Activated T-helper 2 cell treated with anti-CD3 and anti-CD28 coated beads, Interferon-gamma antibody, Interleukin-2, Interleukin-4, amounts not matched to agents 10 μg/mL and 5 μg/mL and 100 μg/mL, durations not matched to agents 14 hours and 24 hours and 36 hours (primary cell): ENCODE data around the gene DNAH11. TPM values are rescaled to one million over a fixed set of nuclear protein-coding genes. Genes with fewer than 3 reads are reported as not detected.
"Not testable (repeated sequence)": the region's sequence is repeated elsewhere in the genome, so short reads cannot be mapped to it uniquely, and the experiment has no call there.

Experiments
- DNase-seq: peaks from one replicate; pipeline ENCODE4 v3.0.0; 2021; ENCODE audit warnings: low spot score
- H3K27ac Mint-ChIP-seq: one replicate; pipeline ENCODE4 v1.8.0; 2021; ENCODE audit warnings: mixed read lengths
- H3K27me3 Mint-ChIP-seq: one replicate; pipeline ENCODE4 v1.8.0; 2021; ENCODE audit warnings: low read depth, mixed read lengths
- H3K36me3 Mint-ChIP-seq: one replicate; pipeline ENCODE4 v1.8.0; 2021; ENCODE audit warnings: low read depth, mixed read lengths
- H3K4me1 Mint-ChIP-seq: one replicate; pipeline ENCODE4 v1.8.0; 2021; ENCODE audit warnings: low read depth, mixed read lengths
- H3K4me3 Mint-ChIP-seq: one replicate; pipeline ENCODE4 v1.8.0; 2021; ENCODE audit warnings: low read depth, mild to moderate bottlenecking, moderate library complexity, mixed read lengths
- H3K9me3 Mint-ChIP-seq: one replicate; pipeline ENCODE4 v1.8.0; 2021; ENCODE audit warnings: mixed read lengths
- intact Hi-C: fragments of 100-400 bp; cut with micrococcal nuclease; formaldehyde crosslinking; loops from one replicate; pipeline ENCODE4 v1.15.1; 2023
- total RNA-seq: library from RNA; stranded (reverse); gene quantifications from 2 replicates; pipeline ENCODE4 v1.2.3, GENCODE V29; 2022

Gene DNAH11
- total RNA-seq, 1 donor from 2014 or later, result 3.7 TPM

- Mint-ChIP-seq H3K4me3 (no peak overlapping the region), H3K36me3 (no peaks in the 10 kb centered on the region), H3K27ac (no peak overlapping the region), H3K4me1 (no peaks in the 10 kb centered on the region), H3K27me3 (no peaks in the 10 kb centered on the region), H3K9me3 (no peaks in the 10 kb centered on the region)
- DNase-seq, result no peak
- intact Hi-C loops, result no loop called here
Observed at GRCh38 chr7:21867226-21867625, 324.4 kb downstream of the DNAH11 start.

GRCh38 chr7:21867816-21868575, 325.2 kb downstream of the DNAH11 start:
- H3K4me1 Mint-ChIP-seq, result no peaks in the 10 kb centered on the region
- intact Hi-C loops, result no loop called here

GRCh38 chr7:21868576-21868850, 325.7 kb downstream of the DNAH11 start:
- H3K27me3 Mint-ChIP-seq, result no peaks in the 10 kb centered on the region
- H3K9me3 Mint-ChIP-seq, result no peaks in the 10 kb centered on the region
- H3K4me1 Mint-ChIP-seq, result no peaks in the 10 kb centered on the region
- no peaks in the 10 kb centered on the region for H3K36me3 Mint-ChIP-seq
- no peak overlapping the region for H3K27ac Mint-ChIP-seq
- intact Hi-C loops, result no loop called here
- no peak overlapping the region for H3K4me3 Mint-ChIP-seq
- DNase-seq, result no peak

More at GRCh38 chr7:21867816-21868575, 325.2 kb downstream of the DNAH11 start:
- no peaks in the 10 kb centered on the region for H3K27me3 Mint-ChIP-seq
- DNase-seq, result no peak
- H3K27ac Mint-ChIP-seq, result no peak overlapping the region
- no peak overlapping the region for H3K4me3 Mint-ChIP-seq
- H3K9me3 Mint-ChIP-seq, result no peaks in the 10 kb centered on the region
- no peaks in the 10 kb centered on the region for H3K36me3 Mint-ChIP-seq

GRCh38 chr7:21869785-21870402, 327.1 kb downstream of the DNAH11 start:
- no peak for DNase-seq
- H3K9me3 Mint-ChIP-seq, result no peaks in the 10 kb centered on the region
- intact Hi-C loops, result no loop called here
- no peak overlapping the region for H3K27ac Mint-ChIP-seq
- H3K4me3 Mint-ChIP-seq, result no peak overlapping the region
- H3K27me3 Mint-ChIP-seq, result no peaks in the 10 kb centered on the region
- H3K4me1 Mint-ChIP-seq, result no peaks in the 10 kb centered on the region
- no peaks in the 10 kb centered on the region for H3K36me3 Mint-ChIP-seq

- intact Hi-C loops, result no loop called here
- Mint-ChIP-seq H3K4me3 (no peak overlapping the region), H3K27me3 (no peaks in the 10 kb centered on the region), H3K36me3 (no peaks in the 10 kb centered on the region), H3K9me3 (no peaks in the 10 kb centered on the region), H3K4me1 (no peaks in the 10 kb centered on the region), H3K27ac (no peak overlapping the region)
- no peak for DNase-seq
Observed at GRCh38 chr7:21883069-21883468, 340.2 kb downstream of the DNAH11 start.

GRCh38 chr7:21883501-21883900, 340.7 kb downstream of the DNAH11 start:
- intact Hi-C loops, H3K27ac Mint-ChIP-seq: not testable (repeated sequence)

GRCh38 chr7:21884496-21884895, 341.7 kb downstream of the DNAH11 start:
- no peaks in the 10 kb centered on the region for H3K27me3 Mint-ChIP-seq
- H3K27ac Mint-ChIP-seq, result no peak overlapping the region
- H3K9me3 Mint-ChIP-seq, result no peaks in the 10 kb centered on the region
- intact Hi-C loops, result no loop called here
- H3K4me1 Mint-ChIP-seq, result no peaks in the 10 kb centered on the region
- DNase-seq, result no peak
- no peak overlapping the region for H3K4me3 Mint-ChIP-seq
- no peaks in the 10 kb centered on the region for H3K36me3 Mint-ChIP-seq

More at GRCh38 chr7:21883501-21883900, 340.7 kb downstream of the DNAH11 start:
- not testable (repeated sequence) for H3K4me1 Mint-ChIP-seq, H3K4me3 Mint-ChIP-seq, DNase-seq, H3K9me3 Mint-ChIP-seq, H3K27me3 Mint-ChIP-seq, H3K36me3 Mint-ChIP-seq

GRCh38 chr7:21886396-21886795, 343.6 kb downstream of the DNAH11 start:
- H3K4me1 Mint-ChIP-seq, result no peaks in the 10 kb centered on the region
- no peak overlapping the region for H3K4me3 Mint-ChIP-seq
- no peaks in the 10 kb centered on the region for H3K27me3 Mint-ChIP-seq
- no peaks in the 10 kb centered on the region for H3K9me3 Mint-ChIP-seq
- H3K27ac Mint-ChIP-seq, result no peak overlapping the region
- H3K36me3 Mint-ChIP-seq, result no peaks in the 10 kb centered on the region
- intact Hi-C loops, result no loop called here
- DNase-seq, result no peak

GRCh38 chr7:21887353-21887752, 344.5 kb downstream of the DNAH11 start:
- Mint-ChIP-seq H3K36me3 (no peaks in the 10 kb centered on the region), H3K4me1 (no peaks in the 10 kb centered on the region), H3K27ac (no peak overlapping the region), H3K27me3 (no peaks in the 10 kb centered on the region), H3K9me3 (no peaks in the 10 kb centered on the region), H3K4me3 (no peak overlapping the region)
- no peak for DNase-seq
- intact Hi-C loops, result no loop called here

- no peak for DNase-seq
- Mint-ChIP-seq H3K4me1 (no peaks in the 10 kb centered on the region), H3K27me3 (no peaks in the 10 kb centered on the region), H3K36me3 (peaks cover 3% of the 10 kb centered on the region), H3K27ac (no peak overlapping the region), H3K9me3 (no peaks in the 10 kb centered on the region), H3K4me3 (no peak overlapping the region)
- intact Hi-C loops, result no loop called here
Observed at GRCh38 chr7:21887779-21888178, 344.9 kb downstream of the DNAH11 start.

- intact Hi-C loops, result no loop called here
- H3K27ac Mint-ChIP-seq, result no peak overlapping the region
- no peak for DNase-seq
- H3K36me3 Mint-ChIP-seq, result peaks cover 14% of the 10 kb centered on the region
- H3K9me3 Mint-ChIP-seq, result no peaks in the 10 kb centered on the region
- H3K4me3 Mint-ChIP-seq, result no peak overlapping the region
- no peaks in the 10 kb centered on the region for H3K4me1 Mint-ChIP-seq
- H3K27me3 Mint-ChIP-seq, result no peaks in the 10 kb centered on the region
Observed at GRCh38 chr7:21891291-21891690, 348.5 kb downstream of the DNAH11 start.

GRCh38 chr7:21893401-21893800, 350.6 kb downstream of the DNAH11 start:
- peaks cover 6% of the 10 kb centered on the region for H3K9me3 Mint-ChIP-seq
- H3K27ac Mint-ChIP-seq, result no peak overlapping the region
- no peaks in the 10 kb centered on the region for H3K27me3 Mint-ChIP-seq
- H3K4me3 Mint-ChIP-seq, result no peak overlapping the region
- H3K36me3 Mint-ChIP-seq, result peaks cover 29% of the 10 kb centered on the region
- no peak for DNase-seq
- peaks cover 12% of the 10 kb centered on the region for H3K4me1 Mint-ChIP-seq
- intact Hi-C loops, result no loop called here

- Mint-ChIP-seq H3K36me3 (peaks cover 70% of the 10 kb centered on the region), H3K9me3 (peaks cover 6% of the 10 kb centered on the region), H3K4me1 (peaks cover 19% of the 10 kb centered on the region), H3K27me3 (no peaks in the 10 kb centered on the region), H3K4me3 (peak overlapping the region; percentile 72), H3K27ac (peak overlapping the region; percentile 90)
- intact Hi-C loops, result loop anchor here (2.0 kb wide), 1 partner anchor 40 kb away; no protein-coding TSS in a partner anchor
- no peak for DNase-seq
Observed at GRCh38 chr7:21898265-21898930, 355.6 kb downstream of the DNAH11 start.
